Activated CD4-positive, alpha-beta T cell treated with anti-CD3 and anti-CD28 coated beads, Interleukin-2, amount 50 U/mL, for 4 hours (primary cell): ENCODE measurements around the gene IPO8.
"Not testable (repeated sequence)": the region's sequence is repeated elsewhere in the genome, so short reads cannot be mapped to it uniquely, and the experiment has no call there.

Experiments used
- DNase-seq, 2 experiments: peaks; one replicate each; pipeline ENCODE4 v3.0.0-alpha.2; 2020

IPO8 gene

GRCh38 chr12:30687265-30687986, 8.2 kb downstream of the IPO8 start:
- no peak for DNase-seq

- DNase-seq: no peak
These were observed 16.4 kb downstream of the IPO8 start for GRCh38 chr12:30679241-30679640.

GRCh38 chr12:30678221-30678620, 17.4 kb downstream of the IPO8 start:
- DNase-seq: no peak

GRCh38 chr12:30661210-30661609, 34.5 kb downstream of the IPO8 start:
- no peak for DNase-seq

- DNase-seq: no peak
These were observed 43.5 kb downstream of the IPO8 start for GRCh38 chr12:30652034-30652696.

- DNase-seq: no peak
These were observed 48.8 kb downstream of the IPO8 start for GRCh38 chr12:30646821-30647220.

- no peak for DNase-seq
These were observed 52.3 kb downstream of the IPO8 start for GRCh38 chr12:30643366-30643765.

GRCh38 chr12:30640392-30640791, 55.3 kb downstream of the IPO8 start:
- no peak for DNase-seq

- no peak for DNase-seq
These were observed 60.3 kb downstream of the IPO8 start for GRCh38 chr12:30635385-30635784.

- DNase-seq: no peak
These were observed 63.9 kb downstream of the IPO8 start for GRCh38 chr12:30631740-30632139.

- no peak for DNase-seq
These were observed 64.7 kb downstream of the IPO8 start for GRCh38 chr12:30630979-30631285.

- DNase-seq: no peak
These were observed 65.3 kb downstream of the IPO8 start for GRCh38 chr12:30630076-30630978.

GRCh38 chr12:30626847-30627246, 68.8 kb downstream of the IPO8 start:
- DNase-seq: no peak

GRCh38 chr12:30624009-30624408, 71.7 kb downstream of the IPO8 start:
- no peak for DNase-seq

- DNase-seq: no peak
These were observed 73.2 kb downstream of the IPO8 start for GRCh38 chr12:30622509-30622908.

- DNase-seq: not testable (repeated sequence)
These were observed 73.9 kb downstream of the IPO8 start for GRCh38 chr12:30621663-30622241.

- no peak for DNase-seq
These were observed 78.2 kb downstream of the IPO8 start for GRCh38 chr12:30617346-30618016.

GRCh38 chr12:30614031-30614430, 81.6 kb downstream of the IPO8 start:
- no peak for DNase-seq

- DNase-seq: no peak
These were observed 82.4 kb downstream of the IPO8 start for GRCh38 chr12:30613119-30613830.

GRCh38 chr12:30610718-30611117, 85.0 kb downstream of the IPO8 start:
- DNase-seq: no peak

GRCh38 chr12:30609819-30610218, 85.8 kb downstream of the IPO8 start:
- DNase-seq: not testable (repeated sequence)

- DNase-seq: not testable (repeated sequence)
These were observed 91.4 kb downstream of the IPO8 start for GRCh38 chr12:30604302-30604701.
